Umbilical cord (tissue), 2 donors: ENCODE results near the gene SDHAF2. TPM values are rescaled to one million over a fixed set of nuclear protein-coding genes. Genes with fewer than 3 reads are reported as not detected.
A peak's percentile ranks its signal among the peaks of the same experiment; 100 is the strongest.
"Not testable (repeated sequence)": the region's sequence is repeated elsewhere in the genome, so short reads cannot be mapped to it uniquely, and the experiment has no call there.

ENCODE experiments used
- DNase-seq: peaks from one replicate; pipeline ENCODE4 v3.0.0-alpha.2; 2015; ENCODE audit warnings: low spot score
- total RNA-seq: library from RNA; depleted of rRNA; stranded (reverse); fragments of >200 nt; gene quantifications from one replicate; pipeline ENCODE4 v1.2.3, GENCODE V29; 2014; ENCODE audit warnings: low replicate concordance; ENCODE audit not compliant: insufficient read depth

The SDHAF2 gene
- total RNA-seq = 57.3 TPM

GRCh38 chr11:61429691-61430582, at the start of gene SDHAF2, which contains the start of gene CPSF7:
Gene SDHAF2 (plus strand): TSS chr11:61430124. CDS start chr11:61430147, 23 bp downstream.
Gene CPSF7 (minus strand): TSS chr11:61429975. CDS start chr11:61429235, 740 bp downstream.
- peak; percentile 97 for DNase-seq

DNA sequence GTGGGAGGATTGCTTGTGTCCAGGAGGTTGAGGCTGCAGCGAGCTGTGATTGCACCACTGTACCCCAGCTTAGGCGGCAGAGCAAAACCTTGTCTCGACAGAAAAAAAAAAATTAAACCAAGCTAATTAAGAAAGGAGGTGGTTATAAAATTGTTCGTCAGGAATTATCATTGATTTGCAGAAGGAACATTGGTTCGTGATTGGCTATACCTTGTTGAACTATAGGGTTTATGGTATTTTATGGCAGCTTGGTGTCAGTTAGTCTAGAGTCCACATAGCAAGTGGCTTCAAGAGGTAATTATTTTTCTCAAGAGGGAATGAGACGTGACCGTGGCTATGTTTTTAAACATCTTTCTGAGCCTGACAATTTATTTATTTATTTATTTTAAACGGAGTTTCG, 49.0 kb upstream of the SDHAF2 start:
- no peak for DNase-seq

DNA sequence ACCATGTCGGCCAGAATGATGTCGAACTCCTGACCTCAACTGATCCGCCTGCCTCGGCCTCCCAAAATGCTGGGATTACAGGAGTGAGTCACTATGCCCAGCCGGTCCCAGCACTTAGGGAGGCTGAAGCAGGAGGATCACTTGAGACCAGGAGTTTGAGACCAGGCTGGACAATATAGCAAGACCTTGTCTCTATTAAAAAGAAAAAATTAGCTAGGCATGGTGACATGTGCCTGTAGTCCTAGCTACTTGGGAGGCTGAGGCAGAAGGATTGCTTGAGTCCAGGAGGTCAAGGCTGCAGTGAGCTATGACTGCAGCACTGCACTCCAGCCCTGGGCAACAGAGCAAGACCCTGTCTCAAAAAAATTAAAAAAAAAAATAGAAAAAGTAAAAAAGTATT, 46.1 kb upstream of the SDHAF2 start:
- DNase-seq = not testable (repeated sequence)

- no peak for DNase-seq
Observed at GRCh38 chr11:61384271-61385242, 45.4 kb upstream of the SDHAF2 start.

DNA sequence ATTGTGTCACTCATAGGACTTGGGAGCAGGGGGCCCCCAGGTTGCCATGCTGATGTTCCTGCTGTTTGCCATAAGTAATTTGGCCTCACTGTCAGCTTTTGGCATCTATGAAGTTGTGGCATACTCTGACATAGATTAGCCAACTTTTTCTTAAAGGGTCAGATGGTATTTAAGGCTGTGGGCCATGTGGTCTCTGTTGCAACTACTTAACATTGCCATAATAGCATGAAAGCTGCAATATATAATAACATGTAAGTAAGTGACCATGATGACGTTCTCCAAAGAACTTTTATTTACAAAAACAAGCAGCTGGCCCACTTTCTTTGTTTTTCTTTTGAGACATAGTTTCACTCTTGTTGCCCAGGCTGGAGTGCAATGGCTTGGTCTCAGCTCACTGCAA, 39.8 kb upstream of the SDHAF2 start:
- no peak for DNase-seq

- DNase-seq = no peak
Observed at GRCh38 chr11:61392981-61393595, 36.8 kb upstream of the SDHAF2 start.

DNA sequence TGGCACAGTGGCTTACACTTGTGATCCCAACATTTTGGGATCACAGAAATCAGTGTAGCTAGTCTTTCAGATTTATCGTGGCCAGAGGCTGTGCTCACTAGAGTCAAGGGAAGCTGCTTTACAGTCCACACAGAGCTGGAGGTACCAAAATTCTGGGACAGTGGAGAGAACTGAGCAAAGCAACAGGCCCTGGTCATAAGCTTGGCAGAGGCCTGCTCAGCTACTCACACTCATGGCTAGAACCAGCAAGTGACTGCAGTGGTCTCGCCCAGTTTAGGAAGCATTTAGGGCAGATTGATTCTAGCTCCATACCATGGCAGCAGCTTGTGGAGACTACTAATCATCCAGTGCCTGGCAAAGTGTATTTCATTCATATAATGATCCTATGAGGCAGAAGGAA, 28.8 kb upstream of the SDHAF2 start:
- DNase-seq = no peak

DNA sequence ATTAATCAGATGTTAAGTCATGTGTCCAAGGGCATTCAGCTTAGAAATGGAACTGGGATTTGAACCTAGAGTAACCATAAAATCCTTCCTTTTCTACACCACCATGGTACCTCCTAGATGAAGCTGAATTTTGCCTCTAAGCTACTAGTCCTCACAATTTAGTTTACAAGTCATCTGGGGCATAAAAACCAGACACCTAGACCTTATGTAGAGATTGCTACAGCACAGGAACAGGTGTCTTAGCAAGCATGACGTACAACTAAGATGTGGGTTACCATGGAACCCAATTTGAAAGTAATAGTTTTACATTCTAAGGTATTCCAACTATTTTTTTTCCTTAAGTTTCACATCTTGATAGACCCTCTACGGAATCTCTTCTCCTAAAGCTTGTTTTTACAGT, 28.4 kb upstream of the SDHAF2 start:
- DNase-seq = no peak

- no peak for DNase-seq
Observed at GRCh38 chr11:61403658-61404057, 26.3 kb upstream of the SDHAF2 start.

- no peak for DNase-seq
Observed at GRCh38 chr11:61404103-61404502, 25.8 kb upstream of the SDHAF2 start.

- DNase-seq = no peak
Observed at GRCh38 chr11:61404641-61405040, 25.3 kb upstream of the SDHAF2 start.

DNA sequence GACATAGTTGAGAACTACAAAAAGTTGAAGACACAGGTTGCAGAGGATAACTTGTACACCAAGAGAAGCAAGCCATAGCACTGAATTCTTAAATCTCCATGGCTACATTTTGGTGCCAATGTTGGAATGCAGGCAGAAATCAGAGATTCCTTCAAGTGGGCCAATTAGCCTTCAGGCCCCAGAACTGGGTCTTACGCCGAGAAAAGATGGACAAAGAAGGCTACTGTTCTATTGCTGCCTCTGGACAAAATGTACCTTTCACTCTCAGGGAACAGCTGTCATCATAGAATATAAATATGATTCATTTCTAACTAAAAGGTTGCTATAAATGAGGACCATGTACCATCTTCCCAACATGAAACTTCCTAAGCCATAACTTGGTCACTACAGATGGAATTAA, 23.9 kb upstream of the SDHAF2 start:
- DNase-seq = no peak

DNA sequence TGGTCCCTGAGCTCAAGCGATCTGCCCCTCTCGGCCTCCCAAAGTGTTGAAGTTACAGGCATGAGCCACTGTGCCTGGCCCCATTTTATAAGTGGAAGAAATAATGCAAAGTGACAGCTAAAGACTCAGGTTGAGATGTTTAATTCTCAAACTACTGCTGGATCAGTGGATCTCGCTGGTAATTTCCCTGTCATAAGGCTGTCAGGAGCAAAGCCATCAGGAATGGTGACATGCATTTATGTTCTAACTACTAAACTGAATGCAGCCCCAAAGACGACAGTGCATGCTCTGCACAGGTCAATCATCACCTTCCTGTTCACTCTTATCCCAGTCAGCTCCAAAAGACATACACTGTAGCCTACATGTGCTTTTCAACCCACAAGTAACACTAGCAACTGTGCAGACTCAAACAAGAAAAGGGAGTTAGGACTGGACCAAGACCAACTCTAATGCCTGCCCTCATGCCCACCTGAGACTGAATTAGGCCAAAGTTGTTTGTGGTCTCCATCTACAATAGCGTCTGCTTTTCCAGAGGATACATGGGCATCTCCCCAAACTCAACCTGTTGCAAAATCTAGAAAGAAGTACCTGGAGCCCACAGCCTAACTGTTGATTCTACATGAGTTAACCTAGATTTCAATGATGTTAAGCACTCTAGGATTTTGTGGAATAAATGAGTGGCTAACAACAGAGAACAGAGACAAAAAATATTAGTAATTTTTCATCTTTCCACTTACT, 22.8 kb upstream of the SDHAF2 start:
- DNase-seq = no peak

GRCh38 chr11:61411589-61411988, 18.3 kb upstream of the SDHAF2 start:
- DNase-seq = no peak

- DNase-seq = no peak
Observed at GRCh38 chr11:61413496-61413895, 16.4 kb upstream of the SDHAF2 start.

- no peak for DNase-seq
Observed at GRCh38 chr11:61414547-61414946, 15.4 kb upstream of the SDHAF2 start.

DNA sequence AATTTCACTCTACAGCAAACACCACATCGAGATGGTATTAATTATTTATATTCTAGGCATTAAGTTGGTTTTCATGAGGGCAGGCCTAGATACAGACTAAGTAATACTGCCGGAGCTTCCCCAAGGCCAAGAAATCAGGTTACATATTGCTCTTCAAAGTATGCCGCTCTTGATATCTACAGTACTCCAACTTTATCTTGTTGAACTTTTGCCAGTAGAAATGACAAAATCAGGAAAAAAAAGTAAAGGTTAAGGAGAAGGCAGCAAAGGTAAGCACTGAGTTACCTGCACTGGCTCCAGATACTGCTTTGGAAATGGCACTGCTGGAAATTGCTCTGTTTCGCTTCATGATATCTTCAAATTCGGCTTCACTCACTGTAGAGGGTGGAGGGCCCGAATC, 14.5 kb upstream of the SDHAF2 start:
- DNase-seq = no peak

DNA sequence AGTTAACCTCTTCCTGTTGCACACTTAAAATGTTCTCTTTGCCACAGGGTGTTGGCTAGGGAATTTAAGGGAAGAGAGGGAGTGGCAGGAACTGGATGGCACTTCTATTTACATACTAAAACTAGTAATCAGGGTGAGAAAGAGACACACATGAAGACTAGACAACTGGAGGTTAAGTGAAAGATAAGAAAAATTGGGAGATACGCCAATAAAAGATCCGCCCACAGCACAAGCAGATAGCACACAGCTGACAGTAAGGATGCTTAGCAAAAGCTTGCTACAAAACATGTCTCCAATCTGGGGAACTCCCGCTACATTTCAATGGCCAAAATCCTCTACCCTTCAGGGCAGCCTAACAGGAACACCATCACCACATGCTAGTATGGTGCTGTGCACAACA, 13.0 kb upstream of the SDHAF2 start:
- DNase-seq = no peak

DNA sequence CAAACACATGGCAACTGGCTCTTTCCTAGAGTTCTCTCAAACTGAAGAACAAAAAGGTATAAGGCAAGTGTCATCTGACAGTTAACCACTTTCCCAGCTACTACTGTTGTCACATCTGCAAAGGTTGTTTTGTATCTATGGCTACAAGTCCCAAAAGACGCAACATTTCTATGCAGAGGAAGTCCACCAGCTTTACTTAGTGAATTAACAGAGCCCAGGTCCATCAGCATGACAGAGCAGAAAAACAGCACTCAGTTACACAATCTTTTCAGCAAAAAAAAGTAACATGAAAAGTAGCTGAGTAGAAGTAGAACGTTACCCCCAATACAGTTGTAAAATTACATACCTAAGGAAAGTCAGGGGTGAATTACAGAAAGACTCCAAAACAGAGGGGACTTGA, 12.3 kb upstream of the SDHAF2 start:
- no peak for DNase-seq

DNA sequence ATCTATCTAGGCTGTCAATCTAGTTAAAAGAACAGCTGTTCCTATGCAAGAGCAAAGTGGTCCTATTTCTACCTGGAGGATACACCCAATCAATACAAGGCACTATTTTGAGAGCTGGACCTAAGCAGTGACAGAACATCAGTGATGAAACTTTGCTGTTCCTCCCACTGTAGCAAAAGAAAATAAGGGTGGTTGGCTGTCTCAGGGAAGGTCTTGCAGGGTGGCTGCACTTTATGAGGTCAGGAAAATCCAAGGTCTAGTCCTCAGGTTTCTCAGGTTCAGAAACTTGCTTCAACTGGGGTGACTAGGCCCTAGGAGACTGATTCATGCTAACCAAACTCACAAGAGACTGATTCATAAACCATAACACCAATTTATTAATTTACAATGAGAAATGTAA, 11.8 kb upstream of the SDHAF2 start:
- DNase-seq = no peak

DNA sequence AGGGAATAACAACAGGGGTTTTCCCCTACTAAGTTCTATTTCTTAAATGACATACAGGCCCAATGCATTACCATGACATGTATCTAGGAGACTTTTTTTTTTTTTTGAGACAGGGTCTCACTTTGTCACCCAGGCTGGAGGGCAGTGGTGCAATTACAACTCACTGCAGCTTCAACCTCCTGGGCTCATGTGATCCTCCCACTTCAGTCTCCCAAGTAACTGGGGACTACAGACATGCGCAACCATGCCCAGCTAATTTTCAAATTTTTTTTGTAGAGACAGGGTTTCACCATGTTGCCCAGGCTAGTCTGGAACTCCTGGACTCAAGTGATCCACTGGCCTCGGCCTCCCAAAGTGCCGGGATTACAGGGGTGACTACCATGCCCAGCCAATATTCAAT, 7.7 kb upstream of the SDHAF2 start:
- no peak for DNase-seq
